ENCODE measurements around the gene BLID.

BLID gene, protein sequence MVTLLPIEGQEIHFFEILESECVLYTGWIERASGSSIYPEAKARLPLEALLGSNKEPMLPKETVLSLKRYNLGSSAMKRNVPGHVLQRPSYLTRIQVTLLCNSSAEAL

DNA sequence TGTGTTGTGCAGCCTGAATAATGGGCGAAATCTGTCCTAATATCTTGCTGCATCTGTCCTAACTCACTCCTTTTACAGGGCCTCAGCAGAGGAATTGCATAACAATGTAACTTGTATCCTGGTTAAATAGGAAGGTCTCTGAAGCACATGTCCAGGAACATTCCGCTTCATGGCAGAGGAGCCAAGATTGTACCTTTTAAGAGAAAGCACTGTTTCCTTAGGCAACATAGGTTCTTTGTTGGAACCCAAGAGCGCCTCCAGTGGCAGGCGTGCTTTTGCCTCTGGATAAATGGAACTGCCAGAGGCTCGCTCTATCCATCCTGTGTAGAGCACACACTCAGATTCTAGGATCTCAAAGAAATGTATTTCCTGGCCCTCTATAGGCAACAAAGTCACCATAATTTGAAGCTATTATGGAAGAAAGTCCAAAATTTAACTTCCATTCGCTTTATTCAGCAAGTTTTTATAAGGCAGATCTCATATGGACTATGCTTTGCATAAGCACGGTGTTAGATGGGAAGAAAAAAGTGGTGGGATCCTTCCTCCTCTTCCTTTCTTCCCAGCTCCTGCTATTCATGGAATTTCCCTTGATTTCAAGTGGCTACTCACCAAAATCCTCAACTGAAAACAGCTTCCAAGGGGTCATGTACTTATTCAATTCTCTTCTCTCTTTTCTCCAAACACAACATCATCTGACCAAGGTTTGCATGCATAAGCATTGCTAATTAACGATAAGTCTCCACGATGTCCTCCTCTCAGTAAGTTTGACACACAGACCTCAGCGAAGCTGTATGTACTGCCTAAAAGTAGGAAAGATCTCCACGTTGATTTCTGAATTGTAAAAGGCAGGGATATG is at the start of gene BLID:
TSS of gene BLID (minus strand) at position 692 of the 856 bp plus-strand sequence. CDS start at position 399, 293 bp downstream.
- DNase-seq: no peak

DNA sequence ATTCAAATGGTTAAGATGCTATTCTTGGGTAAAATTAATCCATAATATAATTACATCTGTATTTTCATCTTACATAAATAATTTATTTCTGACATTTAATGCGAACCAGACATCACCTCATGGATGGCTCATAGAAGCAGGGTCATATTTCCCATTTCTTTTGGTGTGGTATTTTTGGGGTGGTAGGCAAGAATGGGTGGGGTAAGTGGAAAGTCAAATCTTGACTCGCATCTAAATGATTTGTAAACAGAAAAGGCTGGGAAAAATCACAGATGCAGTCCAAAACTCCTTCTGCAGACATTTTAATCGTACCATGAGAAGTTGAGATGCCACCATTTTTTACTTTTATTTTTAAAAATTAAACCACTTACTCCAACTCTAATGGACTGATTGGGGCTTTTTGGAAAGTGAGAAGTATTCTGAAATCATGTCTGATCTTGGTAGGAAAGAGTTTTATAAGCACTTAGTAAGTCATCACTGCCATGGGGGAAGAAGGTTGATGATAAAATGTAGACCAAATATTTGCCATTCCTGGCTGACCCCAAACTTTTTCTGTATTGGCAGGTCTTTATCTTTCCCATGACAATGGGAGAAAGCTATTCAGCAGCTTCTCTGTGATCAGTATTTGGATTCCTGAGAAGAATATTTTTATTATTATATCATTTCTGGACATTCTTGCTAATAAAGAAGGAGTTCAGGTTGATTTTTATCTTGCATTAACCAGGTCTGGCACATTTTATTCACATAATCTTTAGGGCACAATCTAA is 47.2 kb upstream of the BLID start:
- no peak for DNase-seq

DNA sequence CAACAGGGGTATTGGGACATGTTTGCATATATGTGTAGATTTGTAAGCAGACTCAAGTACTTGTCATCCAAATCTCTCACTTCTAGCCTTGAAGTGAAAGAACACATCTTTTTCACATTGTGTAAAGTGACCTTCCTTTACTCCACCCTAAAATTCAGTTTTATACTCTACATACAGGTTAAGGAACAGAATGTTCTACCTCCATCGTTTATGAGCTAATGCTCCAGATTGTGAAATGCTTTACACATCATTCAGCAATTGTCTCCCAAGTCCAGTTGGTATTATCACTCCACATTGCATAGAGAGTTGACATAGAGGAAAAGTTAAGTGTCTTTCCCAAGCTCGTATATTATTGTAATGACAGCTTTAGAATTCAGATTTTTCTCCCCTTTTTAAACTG is 46.1 kb upstream of the BLID start:
- DNase-seq: no peak

DNA sequence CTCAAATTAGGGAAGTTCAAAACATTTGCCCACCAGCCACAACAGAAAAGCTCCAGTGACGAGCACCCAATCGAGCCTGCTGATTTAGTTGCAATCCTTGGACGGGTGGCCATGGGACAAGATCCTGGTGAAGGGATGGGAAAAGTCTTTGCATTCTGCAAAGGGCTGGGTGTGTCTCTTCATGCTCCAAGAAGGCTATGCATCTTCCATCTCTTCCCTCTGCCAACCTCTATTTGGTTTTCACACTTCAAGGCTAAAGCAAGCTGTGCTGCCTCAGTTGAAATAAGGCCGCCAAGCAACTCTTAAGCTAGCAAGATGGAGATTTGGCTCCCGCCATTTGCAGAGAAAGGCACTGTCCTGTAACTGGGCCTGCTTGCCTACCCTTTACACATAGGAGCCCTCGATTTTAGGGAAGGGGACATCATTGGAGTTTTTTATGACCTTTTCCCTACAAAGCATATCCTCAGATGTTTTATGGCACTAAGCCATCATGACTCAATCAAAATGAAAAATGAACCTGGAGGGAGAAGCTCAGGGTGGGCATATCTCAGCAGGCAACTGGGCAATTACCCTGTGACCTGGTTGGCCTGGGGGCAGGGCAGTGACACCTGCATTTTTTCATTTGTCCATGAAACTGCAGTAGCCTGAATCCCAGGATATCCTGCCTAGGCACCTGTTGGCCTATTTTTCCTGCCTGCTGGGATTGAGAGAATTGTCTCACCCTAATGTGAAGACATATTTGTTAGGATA is 45.0 kb upstream of the BLID start:
- DNase-seq: no peak

DNA sequence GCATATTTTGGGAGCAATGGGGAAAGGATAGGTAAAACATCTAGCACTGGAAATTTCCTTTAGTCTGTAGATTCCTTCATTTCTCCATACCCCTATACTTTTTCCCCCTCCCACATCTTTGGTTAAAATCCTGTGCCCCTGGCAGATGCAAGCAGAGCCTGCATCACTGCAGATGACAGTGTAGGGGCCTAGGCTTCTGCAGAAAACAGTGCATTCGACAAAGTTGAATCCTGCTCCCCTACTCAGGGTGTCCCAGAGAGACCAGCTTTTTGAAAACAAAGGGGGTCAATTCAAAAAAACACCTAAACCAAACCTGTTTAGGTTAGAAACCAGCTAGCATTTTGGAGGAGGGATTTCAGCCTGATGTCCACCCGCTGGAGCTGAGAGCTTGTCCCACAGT is 43.8 kb upstream of the BLID start:
- DNase-seq: no peak

DNA sequence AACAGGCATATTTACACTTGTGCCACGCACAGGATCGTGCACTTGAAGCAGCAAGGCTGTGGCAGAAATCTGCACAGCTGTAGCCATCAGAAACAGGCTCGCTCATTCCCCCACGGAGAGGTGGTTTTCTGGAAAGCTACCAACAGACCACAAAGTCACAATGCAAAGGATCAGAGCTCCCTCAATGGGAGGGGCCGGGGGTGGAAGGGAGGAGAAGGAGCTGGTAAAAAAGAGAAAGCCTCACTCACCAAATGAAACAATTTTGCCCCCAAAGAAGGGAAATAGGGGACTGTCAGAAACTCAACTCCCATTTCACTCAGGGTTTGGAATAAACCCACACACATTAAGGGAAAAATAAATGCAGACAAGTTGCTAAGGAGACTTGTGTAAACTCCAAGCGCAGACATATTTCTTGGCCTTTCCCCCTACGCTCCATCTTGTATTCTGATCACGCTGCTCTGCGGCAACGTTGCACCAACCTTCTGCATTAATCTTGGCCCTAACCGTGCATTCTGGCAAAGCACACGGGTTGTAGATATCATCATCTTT is 43.2 kb upstream of the BLID start:
- DNase-seq: no peak

DNA sequence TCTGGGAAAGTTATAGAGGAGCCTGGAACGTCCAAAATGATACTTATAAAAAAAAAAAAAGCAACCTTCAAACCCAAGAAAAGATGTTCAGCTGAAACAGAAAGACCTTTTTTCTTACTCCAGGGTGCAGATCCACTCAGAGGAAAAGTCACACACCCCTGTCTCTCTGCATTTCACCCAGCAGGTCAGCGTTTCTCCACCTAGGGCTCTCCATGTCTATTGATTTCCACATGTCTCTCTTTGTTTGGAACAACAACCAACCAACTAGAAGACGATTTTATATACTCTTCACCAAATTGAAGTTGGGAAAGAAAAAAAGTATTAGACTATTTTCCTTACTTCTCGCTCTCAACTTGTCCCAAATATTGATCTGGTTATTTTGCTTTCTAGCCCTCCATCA is 42.2 kb upstream of the BLID start:
- no peak for DNase-seq

DNA sequence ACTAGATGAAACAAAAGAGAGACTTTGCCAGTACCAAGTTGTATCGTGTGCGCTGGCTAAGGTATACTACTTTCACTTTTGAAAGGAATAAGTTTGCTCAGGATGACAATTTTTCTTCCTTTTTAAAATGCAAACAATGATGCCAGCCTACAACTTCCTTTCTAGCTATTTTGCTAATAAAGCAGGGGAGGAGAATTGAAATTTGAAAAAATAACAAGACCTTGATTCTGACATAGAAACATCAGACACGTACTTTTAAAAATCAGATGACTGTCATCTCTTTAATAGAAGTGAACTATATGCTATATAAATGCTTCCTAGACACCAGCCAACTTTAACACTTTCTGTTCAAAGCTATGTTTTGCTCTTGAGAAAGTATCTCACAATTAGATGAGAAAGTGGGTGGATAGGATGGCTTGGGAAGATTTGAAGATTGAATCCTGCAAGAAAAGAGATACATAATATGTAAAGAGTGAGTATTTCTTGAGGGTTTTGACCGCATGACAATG is 41.7 kb upstream of the BLID start:
- no peak for DNase-seq

DNA sequence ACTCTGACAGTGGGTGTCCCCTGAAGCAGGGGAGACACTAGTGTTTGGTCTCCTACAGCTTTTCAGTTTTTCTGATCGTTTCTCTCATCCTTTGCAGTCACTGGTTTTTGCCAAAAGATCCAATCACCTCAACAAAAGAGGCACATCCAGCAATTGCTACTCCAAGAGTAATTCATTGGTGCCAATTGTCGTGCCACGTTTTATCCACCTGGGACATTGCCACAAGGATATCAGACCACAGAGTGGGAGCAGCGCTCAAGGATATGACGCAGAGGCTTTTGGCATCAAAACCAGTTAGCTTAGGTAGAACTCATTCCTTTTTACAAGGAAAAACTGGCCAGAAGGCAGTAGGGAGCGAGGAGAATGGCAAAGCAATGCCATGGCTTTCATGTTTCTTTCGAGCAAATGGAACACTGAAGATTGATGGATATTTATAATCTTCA is 40.9 kb upstream of the BLID start:
- DNase-seq: no peak

DNA sequence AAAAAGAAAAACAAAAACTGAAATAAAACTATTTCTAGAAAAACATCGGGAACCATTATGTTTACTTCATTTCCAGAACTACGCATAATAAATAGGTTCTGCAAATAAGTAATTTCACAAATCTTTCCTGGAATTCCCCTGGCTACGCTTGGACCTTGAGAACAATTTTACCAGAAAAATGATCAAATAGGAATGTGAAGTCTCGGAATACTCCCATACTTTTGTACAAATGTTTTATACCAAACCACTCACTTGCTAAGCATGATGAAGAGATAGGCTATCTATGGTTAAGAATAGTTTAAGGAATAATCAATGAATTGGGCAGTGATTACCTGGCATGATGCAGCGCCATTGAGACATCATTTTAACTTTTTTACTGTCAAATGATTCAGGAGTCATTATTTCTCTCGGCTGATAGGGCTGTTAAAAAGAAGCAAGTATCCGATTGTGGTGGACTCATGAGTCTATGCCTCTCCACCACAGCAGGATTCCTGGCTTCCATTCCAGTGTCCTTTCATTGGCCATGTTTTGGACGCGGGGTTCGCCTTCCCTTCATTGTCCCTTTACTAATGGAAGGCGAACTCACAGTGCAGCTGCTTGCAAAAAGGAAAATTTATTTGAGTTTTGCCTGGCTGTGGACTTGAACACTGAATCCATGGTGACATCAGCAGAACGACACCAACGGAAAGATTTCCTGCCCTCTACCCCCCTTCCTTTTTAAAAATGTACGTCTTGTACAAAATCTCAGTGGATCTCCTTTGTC is 39.9 kb upstream of the BLID start:
- no peak for DNase-seq

DNA sequence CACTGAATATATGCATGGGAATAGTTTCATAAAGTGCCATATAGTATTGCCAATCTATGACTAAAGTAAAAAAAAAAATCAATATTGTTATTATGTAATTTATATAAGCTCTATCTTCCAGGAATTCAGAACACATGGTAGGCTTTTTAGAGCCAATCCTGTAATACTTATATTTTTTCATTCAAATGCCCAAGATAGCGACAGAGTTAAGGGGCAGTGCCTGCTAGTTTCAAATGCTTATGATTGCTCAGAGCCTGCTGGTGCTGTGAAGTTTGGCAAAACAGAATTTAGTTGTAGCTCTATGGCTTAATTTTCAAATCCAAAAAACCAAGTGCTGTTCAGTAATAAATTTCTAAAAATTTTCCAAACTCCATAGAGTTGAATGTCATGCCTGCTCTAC is 39.0 kb upstream of the BLID start:
- no peak for DNase-seq

DNA sequence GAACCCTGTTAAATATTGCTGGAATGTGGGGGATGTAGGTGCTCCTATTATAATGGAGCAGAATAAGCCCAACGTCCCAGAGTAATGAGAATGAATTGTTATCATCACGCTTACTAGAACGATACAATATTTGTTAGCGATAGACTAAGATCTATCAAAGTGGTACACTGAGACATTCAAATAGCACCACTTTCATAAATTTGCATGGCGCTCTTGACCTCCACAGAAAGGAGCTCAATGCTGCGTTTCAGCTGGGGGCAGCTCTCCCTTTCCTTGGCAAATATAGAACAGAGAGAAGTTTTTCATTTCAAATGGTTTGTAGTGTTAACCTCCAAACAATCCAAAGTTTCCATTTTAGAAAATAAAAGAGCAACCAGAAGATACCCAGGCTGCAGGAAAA is 38.2 kb upstream of the BLID start:
- DNase-seq: no peak

DNA sequence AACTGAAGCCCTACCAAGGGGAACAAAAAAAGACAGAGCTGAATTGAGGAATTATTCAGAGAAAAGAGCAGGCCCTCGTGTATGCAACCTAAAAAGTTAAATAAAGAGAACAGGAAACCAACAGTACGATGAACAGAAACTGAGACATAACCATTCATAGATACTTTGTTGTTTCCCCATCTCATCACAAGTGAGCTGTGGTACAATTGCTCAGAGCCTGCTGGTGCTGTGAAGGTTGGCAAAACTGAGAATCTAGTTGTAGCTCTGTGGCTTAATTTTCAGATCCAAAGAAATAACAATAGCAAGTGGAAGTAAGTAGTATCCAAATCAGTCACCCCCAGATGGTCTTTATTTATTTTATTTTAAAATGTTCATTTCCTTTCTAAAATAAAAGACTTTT is 37.7 kb upstream of the BLID start:
- DNase-seq: no peak

DNA sequence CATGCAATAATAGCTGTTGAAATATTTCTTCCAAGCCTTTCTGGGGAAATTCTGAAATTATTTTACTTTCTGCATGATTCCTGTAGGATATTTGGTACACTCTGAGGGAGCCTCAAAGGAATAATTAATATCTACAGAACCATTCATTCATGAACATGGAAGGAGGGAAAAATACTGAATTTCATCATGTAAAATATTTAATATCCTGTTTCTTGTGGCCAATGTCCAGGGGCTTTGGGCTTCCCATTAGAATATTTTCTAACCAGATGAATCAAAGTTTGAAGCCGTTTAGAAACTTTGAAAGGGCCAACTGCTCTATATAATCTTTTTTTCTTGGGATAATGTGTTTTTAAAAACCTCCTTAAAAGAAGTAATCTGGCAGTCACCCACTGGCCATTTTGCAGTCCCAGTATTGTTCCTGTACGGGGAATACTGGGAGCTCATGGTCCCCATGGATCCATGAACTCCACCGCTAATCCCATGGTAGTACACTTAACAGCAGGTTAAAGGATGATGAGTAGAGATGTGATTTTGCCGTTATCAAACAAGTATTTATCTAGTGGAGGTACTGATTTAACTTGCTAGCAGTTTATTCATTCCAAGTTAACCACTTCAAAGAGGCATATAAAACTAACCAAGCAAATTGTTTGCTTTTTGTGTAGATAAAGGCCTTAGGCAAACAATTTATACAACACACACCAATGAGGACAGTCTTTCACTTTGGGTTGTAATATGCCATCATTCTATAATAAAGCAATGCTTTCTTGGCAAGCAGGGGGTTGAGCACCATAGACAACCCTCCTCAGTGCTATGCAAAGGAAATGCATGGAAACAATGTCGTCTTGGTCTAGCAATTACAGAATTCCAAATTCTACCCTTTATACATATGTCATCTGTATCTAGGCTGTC is 34.5 kb upstream of the BLID start:
- DNase-seq: no peak

DNA sequence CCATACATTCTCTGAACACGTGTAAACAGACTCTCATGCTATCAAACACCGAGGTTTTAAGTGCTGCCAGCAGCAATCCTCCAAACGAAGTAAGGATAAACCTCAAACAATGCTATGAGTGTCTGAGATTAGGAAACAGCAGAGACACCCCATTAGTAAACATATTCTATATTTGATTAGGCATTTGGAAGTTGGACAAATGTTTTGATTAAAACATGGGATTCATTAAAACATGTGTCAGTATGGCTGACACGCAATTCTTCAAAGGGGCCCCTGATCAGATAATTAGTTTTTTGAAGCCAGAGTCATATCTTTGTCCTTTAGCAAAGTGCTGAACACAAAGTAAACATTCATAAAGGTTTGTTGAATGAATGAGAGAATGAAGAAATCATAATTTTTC is 33.2 kb upstream of the BLID start:
- no peak for DNase-seq

DNA sequence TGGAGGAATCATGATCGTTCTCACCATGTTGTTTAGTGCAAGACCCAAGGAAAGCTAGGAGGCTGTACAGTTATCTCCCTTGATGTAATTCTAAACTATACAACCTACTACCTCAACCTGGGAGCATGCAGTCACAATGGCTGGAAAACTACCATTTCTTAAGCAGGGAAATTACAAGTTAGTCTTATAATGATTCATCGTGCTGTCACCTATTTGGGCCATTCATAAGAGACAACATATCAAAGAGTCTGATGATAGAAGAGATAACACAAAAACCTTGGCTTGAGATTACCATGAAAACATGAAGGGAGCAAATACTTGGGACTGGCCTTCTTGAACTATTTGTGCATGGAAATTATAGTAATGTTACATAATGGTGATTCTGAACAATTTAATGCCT is 30.5 kb upstream of the BLID start:
- no peak for DNase-seq

DNA sequence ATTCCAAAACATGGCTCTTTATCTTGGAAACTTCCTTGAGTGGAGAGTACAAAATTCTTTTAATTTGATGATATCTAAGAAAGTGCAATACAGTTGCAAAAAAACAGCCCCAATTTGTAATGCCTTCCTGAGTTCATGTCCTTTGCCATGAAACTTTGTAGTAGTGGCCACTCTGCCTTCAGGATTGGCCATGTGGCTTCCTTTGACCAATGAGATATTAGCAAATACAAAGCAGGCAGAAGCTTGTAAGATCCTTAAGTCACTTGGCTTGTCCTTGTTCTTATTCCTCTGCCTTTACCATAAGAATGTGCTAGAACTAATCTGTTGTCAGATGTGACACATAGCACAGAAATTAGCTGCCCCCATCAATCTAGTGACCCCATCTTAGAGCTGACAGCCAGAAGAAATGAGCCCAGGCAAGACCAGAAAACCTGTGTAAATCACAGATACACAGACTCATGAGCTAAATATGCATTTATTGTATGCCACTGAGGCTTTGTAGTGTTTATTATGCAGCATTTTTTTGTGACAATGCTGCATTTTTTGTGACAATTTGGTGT is 29.8 kb upstream of the BLID start:
- DNase-seq: no peak

DNA sequence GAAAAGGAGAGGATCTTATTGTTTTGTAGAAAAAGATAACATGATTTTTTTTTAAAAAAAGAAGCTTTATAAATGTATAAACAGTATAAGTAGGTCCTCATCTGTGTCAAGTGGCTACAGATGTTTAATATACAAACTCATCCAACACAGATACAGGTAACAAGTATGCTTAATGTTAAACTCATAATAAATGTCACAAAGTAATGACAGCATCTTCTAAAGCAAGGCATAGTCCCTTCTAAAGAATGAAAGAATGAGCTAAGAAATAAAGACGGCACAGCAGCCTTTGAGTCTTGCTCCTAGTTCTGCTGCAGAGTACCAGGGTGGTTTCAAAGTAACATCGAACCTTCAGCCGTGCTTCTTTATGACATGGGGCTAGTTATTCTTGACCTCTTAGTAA is 28.7 kb upstream of the BLID start:
- no peak for DNase-seq

DNA sequence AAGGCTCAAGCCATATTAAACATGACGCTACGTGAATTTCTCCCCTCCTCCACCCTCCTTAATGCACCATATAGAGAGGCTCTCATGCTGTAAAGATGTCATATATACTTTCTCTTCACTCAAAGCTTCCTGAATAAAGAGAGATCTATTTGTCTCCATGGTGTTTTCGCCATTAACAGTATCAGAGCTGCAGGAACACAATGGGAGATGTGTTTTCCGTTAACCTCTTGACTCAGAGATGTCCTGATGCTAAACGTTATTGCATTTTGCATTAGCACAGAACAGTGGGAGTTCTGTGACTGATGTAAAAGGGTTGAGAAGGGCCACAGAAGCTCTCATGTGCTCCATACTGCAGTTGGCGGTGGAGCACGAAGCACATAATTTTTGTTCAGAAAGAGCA is 25.7 kb upstream of the BLID start:
- DNase-seq: no peak

DNA sequence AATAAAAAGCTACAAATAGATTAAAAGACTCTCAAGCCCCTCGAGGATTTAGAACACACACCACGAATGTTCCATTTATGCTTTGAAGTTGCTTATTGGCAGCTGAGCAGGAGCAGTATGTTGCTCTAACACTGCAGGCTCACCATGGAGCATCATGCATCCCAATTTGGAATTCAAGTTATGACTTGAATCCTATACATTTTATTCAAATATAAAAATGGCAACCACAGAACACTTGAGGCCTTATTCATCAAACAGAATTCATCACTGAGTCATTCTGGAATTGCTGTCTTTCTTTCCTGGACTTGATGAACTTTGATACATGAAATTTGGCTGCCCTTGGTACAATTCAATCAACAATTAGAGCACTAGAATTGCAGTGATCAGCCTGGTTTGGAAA is 24.5 kb upstream of the BLID start:
- DNase-seq: no peak

DNA sequence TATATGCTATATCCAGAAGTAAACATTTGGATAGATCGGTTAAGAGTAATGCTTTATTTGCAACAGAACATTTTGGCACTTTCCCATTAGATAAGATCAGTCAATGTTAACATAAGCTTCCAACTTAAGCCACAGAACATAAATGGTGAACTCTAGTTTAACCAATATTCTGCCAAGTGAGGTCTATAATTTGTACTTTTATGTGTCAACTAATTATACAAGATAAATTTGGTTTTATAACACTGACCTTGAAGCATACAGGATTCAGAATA is 23.5 kb upstream of the BLID start:
- DNase-seq: no peak

Data from activated CD4-positive, alpha-beta T cell treated with anti-CD3 and anti-CD28 coated beads, Interleukin-10, Interleukin-2, amounts not matched to agents 100 ng/mL and 50 ng/mL, durations not matched to agents 16 hours and 8 hours (primary cell).